K562 (cell line): ENCODE results near the gene CHMP2A. TPM values are rescaled to one million over a fixed set of nuclear protein-coding genes. Genes with fewer than 3 reads are reported as not detected.

Experiments
- DPF2 ChIP-seq: fragments of 450-650 bp; IDR thresholded peaks from 2 replicates; pipeline ENCODE4 v1.6.1; 2016
- EHMT2 ChIP-seq: fragments of 450-650 bp; IDR thresholded peaks from 2 replicates; pipeline ENCODE4 v1.6.1; 2018; ENCODE audit warnings: antibody characterized with exemption
- GABPB2 ChIP-seq: fragments of 250-450 bp; sonication (Bioruptor Pico); conservative IDR thresholded peaks from 2 replicates; pipeline ENCODE4 v1.5.1; 2021; ENCODE audit warnings: mild to moderate bottlenecking
- HNRNPH1 ChIP-seq: fragments of 200-400 bp; formaldehyde crosslinking; optimal IDR thresholded peaks from 2 replicates; pipeline ENCODE3; 2017; ENCODE audit warnings: low read depth, mild to moderate bottlenecking, low read length, moderate library complexity
- MBD2 ChIP-seq: sonication (generic); IDR thresholded peaks from 2 replicates; pipeline ENCODE4 v1.6.1; 2016; ENCODE audit warnings: low read depth, borderline replicate concordance
- MYC ChIP-seq, 2 experiments: fragments of 250-450 bp in 1 of 2; sonication (Bioruptor Pico) in 1 of 2; IDR thresholded peaks; 2 replicates each; pipeline versions ENCODE4 v1.5.1 to v1.6.1; 2012 to 2021; ENCODE audit warnings: low read depth in 2 of 2, borderline replicate concordance in 1 of 2, improper control_type of control experiment in 1 of 2, low read length in 1 of 2, mild to moderate bottlenecking in 1 of 2, moderate library complexity in 1 of 2
- NR2F6 ChIP-seq: fragments of 450-650 bp; formaldehyde crosslinking; IDR thresholded peaks from 2 replicates; pipeline ENCODE4 v1.4.0; 2020; ENCODE audit warnings: mild to moderate bottlenecking
- PYGO2 ChIP-seq: fragments of 450-650 bp; IDR thresholded peaks from 2 replicates; pipeline ENCODE4 v1.6.1; 2016; ENCODE audit warnings: mild to moderate bottlenecking, missing genetic modification characterization, moderate library complexity, missing compliant biosample characterization
- ZNF282 ChIP-seq: sonication (generic); formaldehyde crosslinking; IDR thresholded peaks from 2 replicates; pipeline ENCODE4 v1.8.1; 2023; ENCODE audit warnings: missing genetic modification reagents
- ZNF589 ChIP-seq: fragments of 200-800 bp; sonication (Bioruptor generic); IDR thresholded peaks from 2 replicates; pipeline ENCODE4 v1.6.1; 2016; ENCODE audit warnings: low read depth, missing genetic modification characterization, missing compliant biosample characterization
- polyA plus RNA-seq, 8 experiments: library from polyadenylated mRNA; depleted of rRNA in 4 of 8; stranded (reverse) in 5 of 8; unstranded in 3 of 8; fragments of >200 nt; fragmentation: Nextera tagmentation in 2 of 8; fragmentation: Illumina TruSeq in 1 of 8; extraction: Ambion mirVana in 2 of 8; extraction: Trizol in 1 of 8; gene quantifications; 2 replicates each; pipeline versions ENCODE4 v1.2.1 to v1.2.3, GENCODE V29; 2011 to 2014; ENCODE audit warnings: inconsistent platforms in 1 of 8, missing spikeins in 1 of 8
- total RNA-seq, 7 experiments: library from RNA; depleted of rRNA in 6 of 7; stranded (reverse); fragments of >200 nt in 6 of 7; fragmentation: Illumina TruSeq in 2 of 7; extraction: Trizol in 2 of 7; gene quantifications; 2 replicates each; pipeline versions ENCODE4 v1.2.1 to v1.2.3, GENCODE V29; 2011 to 2021; ENCODE audit warnings: low replicate concordance in 1 of 7
- TF ChIP-seq, protein P1 (sequence below): fragments of 450-650 bp; conservative IDR thresholded peaks from 2 replicates; pipeline ENCODE4 v1.6.1; 2016; ENCODE audit warnings: missing genetic modification characterization, low read depth, mild to moderate bottlenecking, missing compliant biosample characterization, moderate library complexity
- TF ChIP-seq, protein P2 (sequence below): fragments of 200-600 bp; sonication (generic); IDR thresholded peaks from one replicate; pipeline ENCODE4 v1.6.1; 2012; ENCODE audit warnings: mild to moderate bottlenecking, low read depth, low read length, inconsistent platforms
- TF ChIP-seq, protein P3 (sequence below): fragments of 450-650 bp; formaldehyde crosslinking; IDR thresholded peaks from 2 replicates; pipeline ENCODE4 v1.4.0; 2022; ENCODE audit warnings: missing genetic modification characterization

CHMP2A gene
- total and polyA plus RNA-seq, 9 of the 15 experiments (the other 6 are each of a cell fraction or from before 2014, with no cell fraction given), result 57.6 to 159 (median 87.2) TPM

DNA sequence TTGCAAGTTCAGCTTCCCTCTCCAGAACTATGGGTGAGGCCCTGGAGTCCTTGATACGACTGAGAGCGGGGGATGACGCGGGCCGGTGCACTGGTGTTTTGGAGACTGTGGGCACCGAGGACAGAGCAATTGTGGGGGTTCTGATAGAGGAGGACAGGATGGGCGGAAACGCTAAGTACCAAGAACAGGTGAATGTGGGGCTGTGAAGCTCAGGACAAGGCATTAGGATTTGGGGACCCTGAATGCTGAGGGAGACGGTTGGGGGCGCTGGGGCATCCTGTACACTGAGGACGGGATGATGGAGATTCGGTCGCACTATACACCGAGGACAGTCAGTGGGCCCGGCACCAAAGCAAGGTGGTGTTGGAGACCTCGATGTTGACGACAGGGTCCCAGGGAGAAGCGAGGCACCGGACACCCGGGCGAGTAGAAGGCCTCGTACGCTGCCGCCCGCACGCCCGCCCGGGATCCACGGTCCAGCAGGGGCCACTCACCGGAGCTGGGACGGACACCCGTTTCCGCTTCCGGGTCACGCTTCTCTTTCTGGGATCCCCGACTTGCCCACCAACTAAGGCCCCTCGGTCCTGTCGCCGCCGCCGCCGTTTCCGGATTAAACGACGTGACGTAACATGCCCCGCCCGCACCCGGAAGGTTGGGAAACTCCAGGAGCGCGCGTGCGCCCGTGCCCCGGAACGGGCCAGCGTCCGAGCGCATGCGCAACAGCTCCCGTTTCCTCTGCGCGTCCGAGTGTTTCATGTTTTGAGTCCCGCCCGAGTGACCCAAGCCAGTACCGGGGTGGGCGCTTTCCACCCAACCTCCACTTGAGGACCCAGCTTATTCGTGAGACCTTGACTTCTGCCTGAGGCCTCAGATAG, at the start of gene CHMP2A (continued):
- peak; percentile 81 for TF ChIP-seq MYC (IDR thresholded peaks at IDR 0.05; ENCODE audit: low read depth, low read length)
- peak; percentile 71; the same call in 1 of the 2 replicates for TF ChIP-seq MYC (CRISPR knock-in tag; IDR thresholded peaks at IDR 0.05; ENCODE audit: borderline replicate concordance, low read depth)
- TF ChIP-seq HNRNPH1, result no peak
- TF ChIP-seq NR2F6 (CRISPR knock-in tag), result no peak
- TF ChIP-seq GABPB2 (CRISPR knock-in tag), result 0 out of 2 replicates have a peak, but pooled peaks have one; percentile 75
- TF ChIP-seq, protein P1, sequence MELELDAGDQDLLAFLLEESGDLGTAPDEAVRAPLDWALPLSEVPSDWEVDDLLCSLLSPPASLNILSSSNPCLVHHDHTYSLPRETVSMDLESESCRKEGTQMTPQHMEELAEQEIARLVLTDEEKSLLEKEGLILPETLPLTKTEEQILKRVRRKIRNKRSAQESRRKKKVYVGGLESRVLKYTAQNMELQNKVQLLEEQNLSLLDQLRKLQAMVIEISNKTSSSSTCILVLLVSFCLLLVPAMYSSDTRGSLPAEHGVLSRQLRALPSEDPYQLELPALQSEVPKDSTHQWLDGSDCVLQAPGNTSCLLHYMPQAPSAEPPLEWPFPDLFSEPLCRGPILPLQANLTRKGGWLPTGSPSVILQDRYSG, result no peak
- TF ChIP-seq ZNF589, result no peak
- no peak for TF ChIP-seq EHMT2
- peak; percentile 57 for TF ChIP-seq MBD2
- TF ChIP-seq, protein P2, sequence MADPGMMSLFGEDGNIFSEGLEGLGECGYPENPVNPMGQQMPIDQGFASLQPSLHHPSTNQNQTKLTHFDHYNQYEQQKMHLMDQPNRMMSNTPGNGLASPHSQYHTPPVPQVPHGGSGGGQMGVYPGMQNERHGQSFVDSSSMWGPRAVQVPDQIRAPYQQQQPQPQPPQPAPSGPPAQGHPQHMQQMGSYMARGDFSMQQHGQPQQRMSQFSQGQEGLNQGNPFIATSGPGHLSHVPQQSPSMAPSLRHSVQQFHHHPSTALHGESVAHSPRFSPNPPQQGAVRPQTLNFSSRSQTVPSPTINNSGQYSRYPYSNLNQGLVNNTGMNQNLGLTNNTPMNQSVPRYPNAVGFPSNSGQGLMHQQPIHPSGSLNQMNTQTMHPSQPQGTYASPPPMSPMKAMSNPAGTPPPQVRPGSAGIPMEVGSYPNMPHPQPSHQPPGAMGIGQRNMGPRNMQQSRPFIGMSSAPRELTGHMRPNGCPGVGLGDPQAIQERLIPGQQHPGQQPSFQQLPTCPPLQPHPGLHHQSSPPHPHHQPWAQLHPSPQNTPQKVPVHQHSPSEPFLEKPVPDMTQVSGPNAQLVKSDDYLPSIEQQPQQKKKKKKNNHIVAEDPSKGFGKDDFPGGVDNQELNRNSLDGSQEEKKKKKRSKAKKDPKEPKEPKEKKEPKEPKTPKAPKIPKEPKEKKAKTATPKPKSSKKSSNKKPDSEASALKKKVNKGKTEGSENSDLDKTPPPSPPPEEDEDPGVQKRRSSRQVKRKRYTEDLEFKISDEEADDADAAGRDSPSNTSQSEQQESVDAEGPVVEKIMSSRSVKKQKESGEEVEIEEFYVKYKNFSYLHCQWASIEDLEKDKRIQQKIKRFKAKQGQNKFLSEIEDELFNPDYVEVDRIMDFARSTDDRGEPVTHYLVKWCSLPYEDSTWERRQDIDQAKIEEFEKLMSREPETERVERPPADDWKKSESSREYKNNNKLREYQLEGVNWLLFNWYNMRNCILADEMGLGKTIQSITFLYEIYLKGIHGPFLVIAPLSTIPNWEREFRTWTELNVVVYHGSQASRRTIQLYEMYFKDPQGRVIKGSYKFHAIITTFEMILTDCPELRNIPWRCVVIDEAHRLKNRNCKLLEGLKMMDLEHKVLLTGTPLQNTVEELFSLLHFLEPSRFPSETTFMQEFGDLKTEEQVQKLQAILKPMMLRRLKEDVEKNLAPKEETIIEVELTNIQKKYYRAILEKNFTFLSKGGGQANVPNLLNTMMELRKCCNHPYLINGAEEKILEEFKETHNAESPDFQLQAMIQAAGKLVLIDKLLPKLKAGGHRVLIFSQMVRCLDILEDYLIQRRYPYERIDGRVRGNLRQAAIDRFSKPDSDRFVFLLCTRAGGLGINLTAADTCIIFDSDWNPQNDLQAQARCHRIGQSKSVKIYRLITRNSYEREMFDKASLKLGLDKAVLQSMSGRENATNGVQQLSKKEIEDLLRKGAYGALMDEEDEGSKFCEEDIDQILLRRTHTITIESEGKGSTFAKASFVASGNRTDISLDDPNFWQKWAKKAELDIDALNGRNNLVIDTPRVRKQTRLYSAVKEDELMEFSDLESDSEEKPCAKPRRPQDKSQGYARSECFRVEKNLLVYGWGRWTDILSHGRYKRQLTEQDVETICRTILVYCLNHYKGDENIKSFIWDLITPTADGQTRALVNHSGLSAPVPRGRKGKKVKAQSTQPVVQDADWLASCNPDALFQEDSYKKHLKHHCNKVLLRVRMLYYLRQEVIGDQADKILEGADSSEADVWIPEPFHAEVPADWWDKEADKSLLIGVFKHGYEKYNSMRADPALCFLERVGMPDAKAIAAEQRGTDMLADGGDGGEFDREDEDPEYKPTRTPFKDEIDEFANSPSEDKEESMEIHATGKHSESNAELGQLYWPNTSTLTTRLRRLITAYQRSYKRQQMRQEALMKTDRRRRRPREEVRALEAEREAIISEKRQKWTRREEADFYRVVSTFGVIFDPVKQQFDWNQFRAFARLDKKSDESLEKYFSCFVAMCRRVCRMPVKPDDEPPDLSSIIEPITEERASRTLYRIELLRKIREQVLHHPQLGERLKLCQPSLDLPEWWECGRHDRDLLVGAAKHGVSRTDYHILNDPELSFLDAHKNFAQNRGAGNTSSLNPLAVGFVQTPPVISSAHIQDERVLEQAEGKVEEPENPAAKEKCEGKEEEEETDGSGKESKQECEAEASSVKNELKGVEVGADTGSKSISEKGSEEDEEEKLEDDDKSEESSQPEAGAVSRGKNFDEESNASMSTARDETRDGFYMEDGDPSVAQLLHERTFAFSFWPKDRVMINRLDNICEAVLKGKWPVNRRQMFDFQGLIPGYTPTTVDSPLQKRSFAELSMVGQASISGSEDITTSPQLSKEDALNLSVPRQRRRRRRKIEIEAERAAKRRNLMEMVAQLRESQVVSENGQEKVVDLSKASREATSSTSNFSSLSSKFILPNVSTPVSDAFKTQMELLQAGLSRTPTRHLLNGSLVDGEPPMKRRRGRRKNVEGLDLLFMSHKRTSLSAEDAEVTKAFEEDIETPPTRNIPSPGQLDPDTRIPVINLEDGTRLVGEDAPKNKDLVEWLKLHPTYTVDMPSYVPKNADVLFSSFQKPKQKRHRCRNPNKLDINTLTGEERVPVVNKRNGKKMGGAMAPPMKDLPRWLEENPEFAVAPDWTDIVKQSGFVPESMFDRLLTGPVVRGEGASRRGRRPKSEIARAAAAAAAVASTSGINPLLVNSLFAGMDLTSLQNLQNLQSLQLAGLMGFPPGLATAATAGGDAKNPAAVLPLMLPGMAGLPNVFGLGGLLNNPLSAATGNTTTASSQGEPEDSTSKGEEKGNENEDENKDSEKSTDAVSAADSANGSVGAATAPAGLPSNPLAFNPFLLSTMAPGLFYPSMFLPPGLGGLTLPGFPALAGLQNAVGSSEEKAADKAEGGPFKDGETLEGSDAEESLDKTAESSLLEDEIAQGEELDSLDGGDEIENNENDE, result no peak
- TF ChIP-seq PYGO2 (tag), result no peak
- no peak for TF ChIP-seq ZNF282 (CRISPR knock-in tag)
- TF ChIP-seq DPF2, result no peak
- TF ChIP-seq, protein P3, sequence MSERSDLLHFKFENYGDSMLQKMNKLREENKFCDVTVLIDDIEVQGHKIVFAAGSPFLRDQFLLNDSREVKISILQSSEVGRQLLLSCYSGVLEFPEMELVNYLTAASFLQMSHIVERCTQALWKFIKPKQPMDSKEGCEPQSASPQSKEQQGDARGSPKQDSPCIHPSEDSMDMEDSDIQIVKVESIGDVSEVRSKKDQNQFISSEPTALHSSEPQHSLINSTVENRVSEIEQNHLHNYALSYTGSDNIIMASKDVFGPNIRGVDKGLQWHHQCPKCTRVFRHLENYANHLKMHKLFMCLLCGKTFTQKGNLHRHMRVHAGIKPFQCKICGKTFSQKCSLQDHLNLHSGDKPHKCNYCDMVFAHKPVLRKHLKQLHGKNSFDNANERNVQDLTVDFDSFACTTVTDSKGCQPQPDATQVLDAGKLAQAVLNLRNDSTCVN (CRISPR knock-in tag), result peak; percentile 69; the same call in 1 of the 2 replicates
